Measurements from ENCODE around the gene WBP2NL. TPM values are rescaled to one million over a fixed set of nuclear protein-coding genes. Genes with fewer than 3 reads are reported as not detected.

WBP2NL gene
- total and polyA plus RNA-seq, 2 donors (not counting 1 experiment from before 2014, with no cell fraction given), result 1.6 to 10.4 TPM

DNA sequence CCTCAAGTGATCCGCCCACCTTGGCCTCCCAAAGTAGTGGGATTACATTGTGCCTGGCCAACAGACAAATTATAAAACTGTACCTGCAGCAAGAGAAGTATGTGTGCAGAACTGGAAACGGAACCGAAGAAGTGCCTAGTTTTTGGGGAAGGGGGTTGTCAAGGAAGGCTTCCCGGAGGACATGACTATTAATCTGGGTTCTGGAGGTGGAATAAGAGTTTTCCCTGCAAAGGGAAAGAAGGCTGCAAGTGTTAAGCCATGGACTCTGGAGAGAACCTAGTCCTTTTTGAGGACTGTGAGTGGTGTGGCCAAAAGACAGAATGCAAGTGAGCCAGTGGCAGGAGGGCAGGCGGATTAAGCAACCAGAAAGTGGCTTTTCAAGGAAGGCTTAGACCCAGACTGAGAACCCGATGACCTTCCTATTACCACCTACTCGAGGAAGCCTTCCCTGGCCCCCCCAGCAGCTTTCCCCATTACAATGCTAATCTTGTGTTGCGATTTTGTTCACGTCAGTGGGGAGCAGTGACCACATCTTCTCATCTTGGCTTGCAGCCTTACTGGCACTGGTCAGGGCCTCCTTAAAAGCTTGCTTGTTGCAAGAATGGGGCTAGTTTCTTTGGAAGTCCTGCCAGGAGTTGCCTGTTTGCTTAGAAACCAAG is 35.0 kb upstream of the WBP2NL start:
- Histone ChIP-seq H3K9ac (ENCODE audit: low read length) (no peak overlapping the region), H3K9me3 (ENCODE audit: control extremely low read depth in 1 of 3, control insufficient read depth in 2 of 3, insufficient read depth in 1 of 3, low read length in 2 of 3) (no peaks in the 10 kb centered on the region), H3K4me2 (replicated peaks; ENCODE audit: low read depth, low read length, poor library complexity, severe bottlenecking) (no peak overlapping the region), H3K4me1 (ENCODE audit: control insufficient read depth in 2 of 2, insufficient read depth in 2 of 2, low read length in 2 of 2) (peaks cover 5 to 9% of the 10 kb centered on the region in 2 donors), H3K36me3 (replicated peaks in 1 of 2; ENCODE audit: control extremely low read depth in 1 of 2, control insufficient read depth in 1 of 2, extremely low read depth in 1 of 2, insufficient read depth in 2 of 2, low read length in 1 of 2) (no peaks in the 10 kb centered on the region), H4K20me1 (ENCODE audit: control insufficient read depth, insufficient read depth, low read length, poor library complexity, severe bottlenecking) (no peaks in the 10 kb centered on the region), H2AFZ (ENCODE audit: insufficient read depth, low read depth, low read length, poor library complexity, severe bottlenecking) (no peak overlapping the region), H3K4me3 (ENCODE audit: control extremely low read depth in 1 of 5, extremely low read depth in 1 of 5, insufficient read depth in 1 of 5, low read depth in 2 of 5, low read length in 4 of 5) (no peak overlapping the region), H3K79me2 (ENCODE audit: control insufficient read depth, insufficient read depth, low read length) (no peaks in the 10 kb centered on the region), H3K27ac (ENCODE audit: low read length in 2 of 2) (no peak overlapping the region), H3K27me3 (replicated peaks in 1 of 4; ENCODE audit: control extremely low read depth in 1 of 4, control insufficient read depth in 3 of 4, insufficient read depth in 4 of 4, low read length in 3 of 4) (peaks cover 0 to under 1% (median 0%) of the 10 kb centered on the region in 4 experiments)
- DNase-seq (no peak), ATAC-seq (ENCODE audit: low read depth) (no peak)
- H3K4me3 Mint-ChIP-seq, result no peak overlapping the region
- no peaks in the 10 kb centered on the region for H3K9me3 Mint-ChIP-seq (ENCODE audit: insufficient read depth)
- 89% methylated on average over 9 of the region's 9 CpGs for WGBS (ENCODE audit: insufficient coverage)
- intact Hi-C loops (cut with micrococcal nuclease), result no loop called here
- CTCF ChIA-PET, result interaction anchor here (1.6 kb wide), 1 partner anchor 11 kb away, joined by 4 read pairs; no protein-coding TSS in a partner anchor
- POLR2A ChIA-PET, result no interaction called here
- no peak overlapping the region for H3K27ac Mint-ChIP-seq
- TF ChIP-seq CTCF (IDR thresholded peaks at IDR 0.05) (no peak), EZH2 (IDR thresholded peaks at IDR 0.05; ENCODE audit: borderline replicate concordance, insufficient read depth, low read depth, low read length, poor library complexity, severe bottlenecking) (no peak)
- no peaks in the 10 kb centered on the region for H3K27me3 Mint-ChIP-seq
- peaks cover 10% of the 10 kb centered on the region for H3K4me1 Mint-ChIP-seq

- WGBS (ENCODE audit: insufficient coverage), result 82% methylated on average over 4 of the region's 5 CpGs
- Mint-ChIP-seq H3K4me3 (no peak overlapping the region), H3K27me3 (no peaks in the 10 kb centered on the region), H3K4me1 (peaks cover 10% of the 10 kb centered on the region), H3K27ac (no peak overlapping the region), H3K9me3 (ENCODE audit: insufficient read depth) (no peaks in the 10 kb centered on the region)
- H4K20me1 ChIP-seq (ENCODE audit: control insufficient read depth, insufficient read depth, low read length, poor library complexity, severe bottlenecking), result no peaks in the 10 kb centered on the region
- H3K27me3 ChIP-seq (replicated peaks in 1 of 4; ENCODE audit: control extremely low read depth in 1 of 4, control insufficient read depth in 3 of 4, insufficient read depth in 4 of 4, low read length in 3 of 4), result peaks cover 0 to 2% (median 0%) of the 10 kb centered on the region in 4 experiments
- no peak for ATAC-seq (ENCODE audit: low read depth)
- no peak overlapping the region for H3K9ac ChIP-seq (ENCODE audit: low read length)
- no peaks in the 10 kb centered on the region for H3K36me3 ChIP-seq (replicated peaks in 1 of 2; ENCODE audit: control extremely low read depth in 1 of 2, control insufficient read depth in 1 of 2, extremely low read depth in 1 of 2, insufficient read depth in 2 of 2, low read length in 1 of 2)
- no peak overlapping the region for H3K27ac ChIP-seq (ENCODE audit: low read length in 2 of 2)
- H3K4me2 ChIP-seq (replicated peaks; ENCODE audit: low read depth, low read length, poor library complexity, severe bottlenecking), result no peak overlapping the region
- H3K4me1 ChIP-seq (ENCODE audit: control insufficient read depth in 2 of 2, insufficient read depth in 2 of 2, low read length in 2 of 2), result peaks cover 5 to 9% of the 10 kb centered on the region in 2 donors
- DNase-seq, result no peak
- no peak overlapping the region for H3K4me3 ChIP-seq (ENCODE audit: control extremely low read depth in 1 of 5, extremely low read depth in 1 of 5, insufficient read depth in 1 of 5, low read depth in 2 of 5, low read length in 4 of 5)
- no peaks in the 10 kb centered on the region for H3K79me2 ChIP-seq (ENCODE audit: control insufficient read depth, insufficient read depth, low read length)
- ChIA-PET CTCF (interaction anchor here (0.8 to 5.7 kb wide), 3 partner anchors 12 to 480 kb away, joined by 3 to 45 read pairs (median 4); no protein-coding TSS in a partner anchor), POLR2A (no interaction called here)
- TF ChIP-seq CTCF (IDR thresholded peaks at IDR 0.05), result no peak
- no peak for TF ChIP-seq EZH2 (IDR thresholded peaks at IDR 0.05; ENCODE audit: borderline replicate concordance, insufficient read depth, low read depth, low read length, poor library complexity, severe bottlenecking)
- no peaks in the 10 kb centered on the region for H3K9me3 ChIP-seq (ENCODE audit: control extremely low read depth in 1 of 3, control insufficient read depth in 2 of 3, insufficient read depth in 1 of 3, low read length in 2 of 3)
- intact Hi-C loops (cut with micrococcal nuclease), result no loop called here
- no peak overlapping the region for H2AFZ ChIP-seq (ENCODE audit: insufficient read depth, low read depth, low read length, poor library complexity, severe bottlenecking)
Observed at GRCh38 chr22:41964112-41964491, 34.5 kb upstream of the WBP2NL start.

Data from B cell (primary cell).